H4 (cell line): ENCODE data around the gene VEPH1. TPM values are rescaled to one million over a fixed set of nuclear protein-coding genes. Genes with fewer than 3 reads are reported as not detected.
A peak's percentile ranks its signal among the peaks of the same experiment; 100 is the strongest.

Source experiments
- DNase-seq: peaks from one replicate; pipeline ENCODE4 v3.0.0-alpha.2; 2015; ENCODE audit warnings: low spot score
- total RNA-seq: library from RNA; depleted of rRNA; stranded (reverse); fragments of >200 nt; shearing (Covaris generic); gene quantifications from 2 replicates; pipeline ENCODE4 v1.2.3, GENCODE V29; 2014; rRNA removed

The VEPH1 gene
- 0.75 and 8.9 TPM in 2 replicates for total RNA-seq

DNA sequence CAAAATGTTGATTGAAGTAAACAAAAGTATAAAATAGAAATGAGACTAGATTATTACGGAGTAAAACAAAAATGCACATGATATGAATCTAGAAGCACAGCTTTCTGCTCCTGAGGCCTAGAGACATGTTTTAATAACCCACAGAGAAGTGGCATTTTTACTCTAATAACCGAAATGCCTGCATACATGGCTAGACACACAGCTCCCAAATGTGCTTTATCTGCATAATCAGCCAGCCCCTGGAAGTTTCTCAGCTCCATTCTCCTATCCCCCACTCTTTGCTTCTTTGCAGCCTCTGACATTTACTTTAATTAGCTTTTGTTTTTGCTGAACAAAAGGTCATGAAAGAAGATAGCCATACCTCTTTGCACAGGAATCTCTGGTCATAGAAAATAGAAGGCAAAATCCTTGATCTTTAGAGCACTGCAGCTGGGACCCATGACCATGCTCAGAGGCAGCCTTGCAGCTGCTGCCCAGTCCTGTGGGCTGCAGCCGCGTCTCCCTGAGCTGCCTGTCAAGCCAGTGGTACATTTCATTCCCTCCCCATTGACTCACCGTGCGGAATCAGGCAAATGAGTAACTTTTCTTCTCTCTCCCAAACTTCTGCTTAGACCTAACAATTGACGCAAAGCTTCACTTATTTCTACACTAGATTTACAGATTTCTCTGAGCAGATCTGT is at the start of gene VEPH1:
VEPH1 (minus strand) TSS at position 501 of the 680 bp plus-strand sequence. CDS start 8,067 bp downstream, outside the sequence.
- DNase-seq, result no peak

DNA sequence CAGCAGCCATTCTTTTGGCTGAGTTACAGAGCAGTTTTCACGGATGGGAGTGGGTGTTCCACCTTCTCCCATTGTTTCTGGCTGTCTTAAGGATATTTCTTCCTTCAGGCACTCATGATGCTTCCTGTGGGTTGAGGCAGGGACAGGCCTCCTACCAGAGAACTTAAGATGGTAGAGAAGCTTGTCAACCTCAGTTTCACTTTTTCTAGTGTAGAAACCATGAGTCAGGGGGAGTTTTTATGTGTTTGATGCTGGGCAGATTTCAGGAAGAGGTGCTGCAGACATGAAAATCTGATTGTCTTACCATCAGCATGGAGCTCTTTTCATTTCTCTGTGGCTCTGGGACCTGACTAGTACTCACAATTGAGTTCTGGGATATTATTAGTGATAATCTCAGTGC is 48.7 kb upstream of the VEPH1 start:
- no peak for DNase-seq

DNA sequence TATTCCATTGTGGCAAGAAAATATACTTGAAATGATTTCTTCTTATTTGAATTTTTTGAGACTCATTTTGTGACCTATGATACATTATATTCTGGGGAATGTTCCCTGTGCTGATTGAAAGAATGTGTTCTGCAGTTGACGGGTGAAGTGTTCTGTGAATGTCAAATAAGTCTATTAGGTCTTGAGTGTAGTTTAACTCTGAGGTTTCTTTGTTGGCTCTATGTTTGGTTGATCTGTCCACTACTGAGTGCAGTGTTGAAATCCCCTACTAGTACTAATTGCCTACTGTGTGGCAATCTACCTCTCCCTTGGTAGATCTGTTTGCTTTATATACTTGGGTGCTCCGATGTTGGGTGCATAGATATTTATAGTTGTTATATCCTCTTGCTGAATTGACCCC is 46.3 kb upstream of the VEPH1 start:
- DNase-seq, result no peak

DNA sequence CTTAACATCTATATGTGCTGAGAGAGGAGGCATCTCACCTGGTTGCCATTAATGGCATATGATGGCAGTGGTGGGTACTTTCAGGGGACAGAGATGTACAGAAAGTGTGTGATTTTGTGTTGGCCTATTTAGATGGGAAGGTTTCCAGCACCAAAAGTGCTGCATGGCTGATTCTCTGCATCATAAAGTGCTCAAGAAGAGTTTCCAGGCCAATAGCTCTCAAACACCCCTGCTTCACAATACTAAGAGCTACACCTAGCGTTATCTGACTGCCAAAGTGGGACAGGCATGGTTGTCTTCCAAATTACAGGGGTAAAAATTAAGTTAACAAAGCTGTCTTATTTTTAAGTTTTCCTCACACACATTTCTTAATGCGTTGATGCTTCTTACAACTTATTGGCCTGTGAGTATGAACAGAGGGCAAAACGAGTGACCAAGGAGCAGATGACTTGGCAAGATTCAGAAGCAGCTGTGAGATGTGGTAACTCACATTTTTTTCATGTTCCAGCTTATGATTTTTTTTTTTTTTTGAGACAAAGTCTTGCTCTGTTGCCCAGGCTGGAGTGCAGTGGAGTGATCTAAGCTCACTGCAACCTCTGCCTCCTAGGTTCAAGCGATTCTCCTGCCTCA is 41.4 kb upstream of the VEPH1 start:
- DNase-seq, result no peak

DNA sequence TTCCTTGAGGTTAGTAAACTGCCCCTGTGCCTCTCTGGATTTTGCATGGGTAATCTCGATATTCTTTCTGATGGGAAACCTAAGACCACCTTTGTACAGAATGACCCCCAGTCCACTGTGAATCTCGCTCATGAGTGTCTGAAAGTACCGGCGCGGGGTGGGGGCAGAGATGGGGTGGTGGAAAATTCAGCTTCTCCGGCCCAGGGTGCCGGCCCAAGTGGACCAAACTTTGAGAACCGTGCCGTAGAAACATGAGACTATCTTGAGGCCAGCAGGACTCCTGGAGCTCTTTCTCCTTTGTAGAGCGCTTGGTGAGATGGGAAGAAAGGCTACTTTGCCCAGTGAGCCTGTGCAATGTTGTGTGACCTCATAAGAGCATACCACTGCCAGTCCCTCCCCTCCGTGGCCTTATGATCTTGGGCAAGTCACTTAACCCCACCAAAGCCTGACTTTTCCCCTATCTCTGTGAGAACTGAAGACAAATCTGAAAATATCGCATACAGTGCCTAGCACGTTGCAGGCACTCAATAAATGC is 40.4 kb upstream of the VEPH1 start:
- no peak for DNase-seq

DNA sequence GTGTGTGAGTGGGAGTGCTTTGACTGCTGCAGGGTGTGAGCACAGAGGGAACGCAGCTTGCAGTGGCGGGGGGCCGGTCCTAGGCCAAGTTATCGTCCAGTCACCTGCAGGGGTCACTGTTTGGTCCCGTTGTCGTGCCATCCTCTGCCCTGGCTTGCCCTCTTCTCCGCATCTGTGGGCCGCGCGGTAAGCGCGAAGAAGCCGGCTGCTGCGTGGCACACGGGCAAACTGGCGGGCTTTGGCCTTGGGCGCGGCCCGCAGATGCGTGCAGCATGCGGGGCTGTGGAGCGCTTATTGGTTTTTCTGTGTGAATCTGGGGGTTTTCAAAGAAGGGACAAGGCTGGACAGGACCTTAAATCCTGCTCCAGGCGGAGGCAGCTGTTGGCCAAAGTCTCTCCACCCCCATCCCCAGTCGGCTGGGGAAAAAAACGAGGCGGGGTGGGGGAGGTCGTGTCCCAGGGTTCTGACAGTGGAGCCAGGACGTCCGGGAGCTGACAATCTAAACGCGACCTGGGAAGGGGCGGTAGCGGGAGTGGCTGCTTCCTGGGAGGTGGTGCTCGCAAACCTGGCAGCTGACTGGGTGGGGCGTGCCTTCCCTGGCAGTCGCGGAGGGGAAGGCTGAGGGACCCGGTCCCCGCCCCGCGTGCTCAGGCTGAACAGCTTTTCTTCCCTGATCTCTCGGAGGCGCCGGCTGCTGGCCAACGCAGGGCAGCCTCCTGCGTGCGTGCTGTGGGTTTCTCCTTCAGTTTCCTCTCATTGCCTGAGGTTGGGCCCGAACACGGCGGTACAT is 39.7 kb upstream of the VEPH1 start:
- DNase-seq, result no peak

DNA sequence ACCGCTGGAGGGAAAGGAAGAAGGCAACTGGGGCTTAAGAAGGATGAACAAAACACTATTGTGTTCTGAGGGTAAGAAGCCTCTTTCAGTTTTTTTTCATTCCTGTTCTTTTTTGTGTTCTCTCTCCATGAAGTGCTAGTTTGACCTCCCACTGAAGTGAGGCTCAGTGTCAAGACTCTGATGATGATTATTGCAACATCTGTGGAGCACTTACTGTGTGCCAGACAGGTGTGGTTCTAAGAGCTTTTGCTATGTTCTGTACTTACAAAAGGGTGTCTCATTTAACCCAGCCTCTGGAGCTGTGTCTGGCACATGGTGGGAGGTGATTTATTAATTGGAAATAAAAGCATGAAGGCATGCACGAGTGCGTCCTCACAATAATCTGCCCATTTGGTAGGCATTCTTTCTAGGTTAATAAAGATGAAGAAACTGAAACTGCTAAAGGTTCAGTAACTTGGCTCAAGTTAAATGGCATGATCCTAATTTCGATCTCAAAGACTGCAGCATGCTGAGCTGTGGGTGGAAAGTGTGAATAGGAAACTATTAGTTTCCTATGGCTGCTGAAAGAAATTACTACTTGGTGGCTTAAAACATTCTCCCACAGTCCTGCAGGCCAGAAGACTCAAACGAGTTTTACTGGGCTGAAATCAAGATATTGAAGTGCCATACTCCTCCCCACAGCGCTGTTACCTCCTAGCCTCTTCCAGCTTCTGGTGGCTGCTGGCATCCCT is 38.5 kb upstream of the VEPH1 start:
- DNase-seq, result no peak

DNA sequence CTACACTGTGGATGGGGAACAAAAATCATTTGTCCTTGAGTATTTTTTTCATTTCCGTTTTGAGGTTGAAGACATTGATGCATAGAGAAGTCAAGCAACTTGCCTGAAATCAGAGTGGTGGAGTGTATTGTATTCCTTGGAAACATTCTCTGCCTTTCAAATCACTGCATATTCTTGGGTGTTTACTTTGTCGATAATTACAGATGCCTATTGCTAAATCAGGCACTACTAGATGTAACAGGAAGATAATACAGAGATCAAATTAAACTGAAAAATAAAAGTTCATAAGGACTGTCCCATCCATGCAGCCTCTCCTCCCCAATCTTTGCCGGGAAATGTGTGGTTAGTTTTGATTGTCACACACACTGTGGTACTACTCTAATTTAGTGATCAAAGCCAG is 37.4 kb upstream of the VEPH1 start:
- DNase-seq, result no peak

DNA sequence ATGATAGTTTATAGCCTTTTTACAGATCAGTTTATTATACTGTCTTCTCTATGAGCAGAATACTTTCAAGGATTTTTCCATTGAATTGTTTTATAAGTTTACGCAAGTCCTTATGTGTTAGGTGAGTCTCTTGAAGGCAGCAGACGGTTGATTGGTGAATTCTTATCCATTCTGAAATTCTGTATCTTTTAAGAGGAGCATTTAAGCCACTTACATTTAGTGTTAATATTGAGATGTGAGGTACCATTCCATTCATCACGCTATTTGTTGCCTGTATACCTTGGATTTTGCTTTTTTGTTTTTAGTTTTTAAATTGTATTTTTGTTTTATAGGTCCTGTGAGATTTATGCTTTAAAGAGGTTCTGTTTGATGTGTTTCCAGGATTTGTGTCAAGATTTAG is 32.5 kb upstream of the VEPH1 start:
- no peak for DNase-seq

DNA sequence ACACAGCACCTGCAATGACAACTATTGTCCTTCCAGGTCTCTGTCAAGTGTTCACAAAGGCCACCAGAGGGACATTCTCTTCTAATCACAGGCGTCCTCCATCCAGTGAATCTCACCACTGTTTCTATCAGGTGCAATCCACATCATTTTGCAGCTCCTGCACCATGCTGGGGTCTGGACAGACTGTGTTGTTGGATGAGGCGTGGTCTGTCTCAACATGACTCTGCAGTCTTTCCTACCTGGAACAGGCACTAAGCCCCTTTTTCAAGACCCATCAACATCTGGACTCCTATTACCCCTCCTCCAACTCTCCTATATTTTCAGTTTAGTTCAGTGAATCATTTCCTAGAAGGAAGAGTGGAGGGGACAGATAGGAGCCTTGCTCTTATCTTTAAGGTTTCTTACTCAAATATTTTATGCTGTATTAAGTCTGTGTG is 31.5 kb upstream of the VEPH1 start:
- DNase-seq, result no peak

DNA sequence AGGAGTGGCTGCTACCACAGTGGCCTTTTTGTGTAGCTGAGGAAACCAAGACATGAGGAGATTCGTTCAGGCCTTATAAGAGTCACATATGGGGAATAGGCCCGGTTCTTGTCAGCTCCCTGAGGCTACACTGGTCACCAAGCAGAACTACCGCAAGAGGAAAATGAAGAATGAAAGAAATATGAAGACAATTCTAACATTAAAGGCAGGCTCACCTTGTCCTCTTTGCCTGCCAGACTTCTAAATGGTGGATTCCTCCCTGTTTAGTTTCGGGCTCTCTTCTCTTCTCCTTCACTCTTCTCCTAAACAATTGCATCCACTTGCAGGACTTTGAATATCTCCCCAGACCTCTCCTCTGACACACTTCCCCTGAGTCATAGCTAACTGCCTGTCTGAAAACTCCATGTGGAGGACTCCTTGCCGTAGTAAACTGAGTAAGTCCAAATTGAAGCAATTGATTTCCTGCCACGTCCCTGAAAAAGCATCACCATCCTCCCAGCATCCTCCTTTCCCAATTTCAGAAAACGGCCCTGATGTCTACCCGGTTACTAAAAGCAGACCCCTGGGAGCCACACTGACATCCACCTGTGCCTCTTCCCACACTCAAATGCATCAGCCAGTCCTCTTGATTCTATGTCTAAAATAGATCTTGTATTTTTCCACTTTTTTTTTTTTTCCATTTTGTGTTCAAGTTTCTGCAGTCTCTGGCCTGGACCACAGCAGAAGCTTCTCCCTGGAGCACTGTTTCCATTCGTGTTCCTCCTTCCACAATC is 30.3 kb upstream of the VEPH1 start:
- DNase-seq, result no peak

DNA sequence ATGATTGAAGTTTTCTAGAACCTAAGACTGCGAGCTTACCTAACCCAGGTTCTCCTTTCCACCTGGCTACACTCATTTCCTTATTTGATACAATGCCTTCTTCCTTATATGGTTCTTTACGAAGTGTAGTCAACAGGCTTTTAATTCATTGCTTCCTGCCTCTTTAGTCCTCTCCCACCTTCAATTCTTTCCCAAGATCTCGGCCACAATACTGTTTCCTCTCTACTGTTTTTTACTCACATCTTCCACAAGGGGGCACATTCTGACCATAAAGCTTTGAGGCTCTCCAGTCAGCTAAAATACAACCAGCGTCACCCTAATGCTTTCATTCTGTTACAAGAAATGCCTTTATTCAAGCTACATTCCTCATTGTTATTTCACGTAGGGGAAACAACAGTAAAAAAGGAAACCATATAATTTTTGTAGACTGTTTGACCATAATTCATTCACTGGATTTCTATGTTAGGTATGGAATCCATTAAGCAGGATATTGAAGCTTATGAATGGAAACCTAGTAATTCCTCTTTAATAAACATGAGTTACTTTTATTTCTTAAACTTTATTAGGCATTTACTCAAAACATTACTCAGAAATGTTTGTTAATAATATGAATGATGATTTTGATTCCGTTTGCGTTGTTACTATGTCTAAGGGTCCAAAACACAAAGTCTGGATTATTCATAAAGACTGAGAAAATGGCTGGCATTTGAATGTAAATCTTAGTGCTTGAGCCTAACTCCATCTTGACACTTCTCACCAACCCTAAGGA is 29.5 kb upstream of the VEPH1 start:
- DNase-seq, result peak; percentile 91

DNA sequence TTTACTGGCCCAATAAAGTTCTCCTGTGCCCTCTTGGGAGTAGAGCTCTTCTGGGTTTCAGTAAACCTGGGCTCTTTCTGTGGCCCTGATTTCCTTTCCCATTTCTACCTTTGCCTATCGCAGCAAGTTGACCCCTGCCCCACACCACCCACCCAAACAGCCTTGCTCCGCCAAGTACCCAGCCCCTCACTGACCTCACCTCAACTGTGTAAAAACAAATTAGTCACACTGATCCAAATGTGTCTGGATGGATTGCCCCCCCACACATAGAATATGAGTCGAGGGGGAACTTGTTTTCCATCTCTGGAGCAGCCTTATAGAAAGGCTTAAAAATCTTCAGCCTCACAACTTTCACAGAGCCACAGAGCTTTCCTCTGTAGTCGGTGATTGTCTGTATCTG is 28.6 kb upstream of the VEPH1 start:
- no peak for DNase-seq

DNA sequence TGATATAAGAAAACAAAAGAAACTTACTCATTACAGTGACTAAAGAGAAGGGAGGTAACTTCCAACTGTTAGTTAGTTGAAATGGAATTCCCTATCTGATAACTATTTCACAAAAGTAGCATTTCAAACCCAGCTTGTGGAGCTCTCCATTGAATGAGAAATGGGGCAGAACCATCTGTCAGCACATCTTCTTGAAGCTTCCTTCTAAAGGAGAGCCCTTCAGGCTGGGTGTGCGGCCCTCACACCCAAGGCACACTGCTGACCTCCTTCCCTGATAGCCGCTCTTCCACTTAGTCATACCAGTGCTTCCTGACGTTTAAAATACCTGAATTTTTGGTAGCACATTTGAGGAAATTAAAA is 28.1 kb upstream of the VEPH1 start:
- DNase-seq, result no peak

DNA sequence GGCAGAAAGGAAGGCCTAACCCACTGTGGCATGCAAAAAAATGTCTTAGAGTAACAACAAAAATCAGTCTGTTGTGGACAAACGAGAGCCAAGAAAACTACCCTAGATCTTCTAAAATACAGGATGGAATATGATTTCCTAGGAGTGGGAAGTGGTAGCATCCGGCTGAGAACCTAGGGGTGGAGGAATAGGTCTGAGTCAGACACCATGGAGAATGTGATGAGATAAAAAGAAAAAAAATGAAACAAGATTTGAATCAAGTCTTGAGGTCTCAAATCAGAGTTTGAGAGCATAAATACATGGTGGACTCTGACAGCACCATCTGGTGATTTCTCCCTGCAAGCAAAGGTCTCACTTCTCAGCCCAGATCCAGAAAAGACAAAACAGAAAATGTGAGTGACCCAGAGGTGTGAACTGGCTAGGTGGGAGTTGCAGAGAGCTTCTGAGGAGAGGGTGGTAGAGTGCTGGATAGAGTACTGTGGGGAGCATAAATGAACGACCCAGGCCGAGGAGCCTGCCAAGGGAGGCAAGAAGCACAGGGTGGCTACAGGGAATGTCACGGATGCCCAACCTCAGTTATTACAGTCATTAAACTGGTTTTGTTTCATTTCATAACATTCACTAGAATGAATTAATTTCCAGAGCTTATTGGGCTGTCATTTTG is 27.6 kb upstream of the VEPH1 start:
- no peak for DNase-seq

DNA sequence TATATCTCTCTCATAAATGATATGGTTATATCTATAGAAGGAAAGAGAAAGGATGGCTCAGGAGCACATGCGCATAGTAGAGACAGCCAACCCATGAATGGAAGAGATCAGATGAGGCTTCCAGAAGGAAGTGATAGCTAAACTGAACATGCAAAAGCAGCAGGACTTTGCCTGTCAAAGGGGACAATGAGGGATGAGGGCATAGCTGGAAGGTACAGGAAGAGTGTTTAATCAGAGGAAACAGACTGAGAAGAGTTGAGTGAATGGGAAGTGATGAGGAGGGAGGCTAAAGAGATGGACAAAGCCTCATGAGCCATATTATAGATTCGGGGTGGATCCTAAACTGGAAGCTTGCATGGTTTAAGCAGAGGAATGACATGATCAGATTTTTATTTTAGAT is 26.5 kb upstream of the VEPH1 start:
- no peak for DNase-seq

DNA sequence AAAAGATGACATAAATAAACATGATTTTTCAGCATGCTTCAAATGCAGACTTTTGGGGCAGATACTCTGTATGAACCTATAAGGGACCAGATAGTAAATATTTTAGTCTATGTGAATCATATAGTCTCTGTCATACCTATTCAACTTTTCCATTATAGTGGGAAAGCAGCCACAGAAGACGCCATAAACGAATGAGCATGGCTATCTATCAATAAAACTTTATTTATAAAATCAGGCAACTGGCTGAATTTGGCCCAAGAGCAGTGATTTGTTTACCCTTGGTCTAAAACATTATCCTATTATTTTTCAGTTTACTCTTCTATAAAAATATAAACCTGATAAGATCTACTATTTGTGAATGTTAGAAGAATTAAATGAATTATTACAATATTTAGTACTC is 25.9 kb upstream of the VEPH1 start:
- no peak for DNase-seq

DNA sequence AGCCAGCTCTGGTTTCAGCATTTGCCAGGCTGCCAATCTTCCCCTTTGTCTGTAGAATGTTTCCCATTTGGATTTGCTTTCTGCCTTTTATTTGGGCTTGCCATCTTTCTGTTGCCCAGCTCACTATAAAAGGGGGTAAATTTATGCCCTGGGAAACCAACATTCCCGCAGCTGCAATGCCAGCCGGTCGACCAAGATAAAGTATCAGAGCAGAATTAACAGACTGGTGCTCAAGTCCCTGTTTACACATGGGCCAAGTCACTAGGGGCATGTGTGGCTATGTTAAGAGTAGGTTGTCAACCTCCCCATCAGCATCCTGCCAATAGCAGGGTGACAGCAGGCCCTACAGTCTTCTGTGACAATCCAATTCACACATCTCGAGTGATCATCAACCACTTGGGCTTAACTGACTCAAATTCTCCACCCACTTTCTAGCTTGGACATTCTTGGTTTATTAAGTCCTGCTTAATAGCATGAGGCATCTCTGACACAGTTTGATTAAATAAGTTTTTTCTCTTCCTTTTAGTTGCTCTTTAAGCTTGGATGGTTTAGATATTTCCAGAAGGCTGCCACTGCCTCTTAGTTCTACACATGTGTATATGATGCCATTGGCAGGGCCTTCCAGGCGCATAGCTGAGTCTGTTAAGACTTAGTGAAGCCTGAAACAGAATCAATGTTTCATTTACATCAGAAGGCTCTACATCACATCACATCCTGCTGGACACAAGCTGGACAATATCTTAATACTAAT is 24.1 kb upstream of the VEPH1 start:
- DNase-seq, result no peak

DNA sequence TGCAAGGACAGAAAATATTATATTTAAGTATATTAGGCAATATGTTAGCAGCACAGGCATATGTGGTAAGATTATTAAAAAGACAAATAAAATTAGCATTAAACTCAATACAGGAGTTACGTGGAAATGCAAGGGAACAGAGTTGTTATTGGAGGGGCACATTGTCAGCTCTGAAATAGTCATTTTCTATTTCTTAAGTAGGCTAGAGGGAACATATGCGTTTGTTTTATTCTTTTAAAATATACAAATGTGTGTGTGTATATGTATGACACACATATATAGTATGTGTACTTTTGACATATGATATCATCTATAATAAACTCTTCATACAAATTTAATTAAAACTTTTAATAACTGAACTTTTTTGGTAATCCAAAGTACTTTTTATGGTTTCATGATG is 22.8 kb upstream of the VEPH1 start:
- no peak for DNase-seq
